Measurements from ENCODE around the gene BRDT.

Gene BRDT

DNA sequence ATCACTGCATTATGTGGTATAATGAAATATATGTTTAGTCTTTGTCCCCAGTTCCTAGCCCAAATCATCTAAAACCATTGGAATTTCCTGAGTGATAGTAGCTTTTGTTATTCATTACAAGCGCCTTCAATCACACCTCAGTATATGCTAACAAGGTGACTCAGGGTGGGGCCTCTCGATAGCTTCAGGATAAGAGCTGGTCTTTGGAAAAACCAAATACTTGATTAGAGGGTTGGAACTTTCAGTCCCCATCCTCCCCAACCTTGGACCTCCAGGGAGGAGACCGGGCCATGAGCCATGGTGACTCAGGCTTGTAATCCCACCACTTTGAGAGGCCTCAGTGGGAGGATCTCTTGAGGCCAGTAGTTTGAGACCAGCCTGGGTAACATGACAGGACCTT lies 5.1 kb upstream of the BRDT start:
- TF ChIP-seq, protein P1, sequence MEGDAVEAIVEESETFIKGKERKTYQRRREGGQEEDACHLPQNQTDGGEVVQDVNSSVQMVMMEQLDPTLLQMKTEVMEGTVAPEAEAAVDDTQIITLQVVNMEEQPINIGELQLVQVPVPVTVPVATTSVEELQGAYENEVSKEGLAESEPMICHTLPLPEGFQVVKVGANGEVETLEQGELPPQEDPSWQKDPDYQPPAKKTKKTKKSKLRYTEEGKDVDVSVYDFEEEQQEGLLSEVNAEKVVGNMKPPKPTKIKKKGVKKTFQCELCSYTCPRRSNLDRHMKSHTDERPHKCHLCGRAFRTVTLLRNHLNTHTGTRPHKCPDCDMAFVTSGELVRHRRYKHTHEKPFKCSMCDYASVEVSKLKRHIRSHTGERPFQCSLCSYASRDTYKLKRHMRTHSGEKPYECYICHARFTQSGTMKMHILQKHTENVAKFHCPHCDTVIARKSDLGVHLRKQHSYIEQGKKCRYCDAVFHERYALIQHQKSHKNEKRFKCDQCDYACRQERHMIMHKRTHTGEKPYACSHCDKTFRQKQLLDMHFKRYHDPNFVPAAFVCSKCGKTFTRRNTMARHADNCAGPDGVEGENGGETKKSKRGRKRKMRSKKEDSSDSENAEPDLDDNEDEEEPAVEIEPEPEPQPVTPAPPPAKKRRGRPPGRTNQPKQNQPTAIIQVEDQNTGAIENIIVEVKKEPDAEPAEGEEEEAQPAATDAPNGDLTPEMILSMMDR (IDR thresholded peaks at IDR 0.05; ENCODE audit: low read depth, low read length): no peak
- no peak for DNase-seq (ENCODE audit: extremely low read depth, low read depth)

DNA sequence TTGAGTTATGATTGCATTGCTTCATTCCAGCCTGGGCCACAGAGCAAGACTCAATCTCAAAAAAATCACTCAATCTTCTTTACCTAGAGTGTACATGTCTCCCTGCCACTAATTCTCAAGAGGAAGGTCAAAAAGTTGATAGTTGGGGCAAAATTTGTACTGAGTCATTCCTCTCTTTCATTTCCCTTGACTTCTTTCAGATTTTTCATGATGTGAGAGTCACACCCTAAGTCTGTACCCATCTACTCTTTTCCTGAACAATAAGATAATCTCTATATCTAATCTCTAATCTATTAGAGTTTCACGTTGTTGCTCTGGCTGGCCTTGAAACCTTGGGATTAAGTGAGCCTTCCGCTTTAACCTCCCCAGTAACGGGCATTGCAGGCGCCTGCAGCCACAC lies 1.1 kb upstream of the BRDT start:
- TF ChIP-seq, protein P1 (IDR thresholded peaks at IDR 0.05; ENCODE audit: low read depth, low read length): no peak
- no peak for DNase-seq (ENCODE audit: extremely low read depth, low read depth)

DNA sequence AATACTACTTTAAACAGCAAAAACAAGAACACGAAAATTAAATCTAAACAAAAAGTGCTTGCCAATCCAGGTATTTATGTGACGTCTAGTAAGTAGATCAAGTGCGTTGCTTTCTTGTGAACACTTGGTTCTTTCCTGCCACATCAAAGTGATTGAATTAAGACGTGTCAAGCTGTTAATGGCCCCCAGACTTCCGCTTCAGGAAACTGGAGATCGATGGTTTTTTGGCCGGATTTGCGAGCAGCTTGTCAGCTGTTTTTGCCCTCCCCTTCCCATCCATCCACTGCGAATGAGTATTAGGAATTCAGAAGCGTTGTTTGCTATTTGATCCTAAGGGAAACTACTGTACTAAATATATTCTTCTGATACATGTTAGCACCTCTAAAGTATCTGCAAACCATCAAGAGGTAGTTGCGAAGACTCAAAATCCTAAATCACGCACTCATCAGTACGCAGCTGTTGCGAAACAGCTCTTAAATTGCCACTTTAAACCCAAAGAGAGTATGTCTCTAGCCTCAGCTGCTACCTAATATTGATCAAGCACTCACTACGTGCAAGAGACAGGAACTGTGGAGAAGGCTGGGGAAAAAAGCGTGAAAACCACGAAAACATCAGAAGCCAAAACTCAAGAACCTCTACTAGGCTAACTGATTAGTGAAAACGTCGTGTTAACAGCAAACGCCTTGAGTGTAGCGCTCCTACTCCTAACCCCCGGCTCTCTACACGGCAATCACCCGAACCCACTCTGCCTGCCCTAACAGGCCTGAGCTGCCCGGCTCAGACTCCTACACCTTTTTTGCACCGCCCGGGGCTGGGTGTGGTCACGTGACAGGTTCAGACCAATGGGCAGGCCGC lies 473 bp upstream of the BRDT start:
- no peak for DNase-seq (ENCODE audit: extremely low read depth, low read depth)
- TF ChIP-seq, protein P1 (IDR thresholded peaks at IDR 0.05; ENCODE audit: low read depth, low read length): no peak

DNA sequence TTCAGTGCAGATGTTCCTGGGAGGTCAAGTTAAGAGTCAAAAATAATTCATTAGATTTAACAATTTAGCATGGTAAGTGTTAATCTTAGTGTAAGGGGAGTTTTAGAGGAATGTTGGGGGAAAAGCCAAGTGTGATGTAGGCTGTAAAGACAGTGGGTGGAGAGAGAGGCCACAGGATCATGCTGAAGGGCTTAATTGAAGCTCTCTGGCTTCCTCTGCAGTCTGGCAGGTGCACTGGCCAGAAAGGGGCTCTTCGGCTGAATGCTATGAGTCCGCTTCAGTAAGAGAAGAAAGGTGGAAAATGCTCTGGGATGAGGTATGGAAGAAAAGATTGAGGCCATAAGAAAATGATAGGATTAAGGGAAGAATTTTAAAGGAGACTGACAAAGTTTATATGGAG lies 3.0 kb downstream of the BRDT start:
- no peak for DNase-seq (ENCODE audit: extremely low read depth, low read depth)
- TF ChIP-seq, protein P1 (IDR thresholded peaks at IDR 0.05; ENCODE audit: low read depth, low read length): no peak

DNA sequence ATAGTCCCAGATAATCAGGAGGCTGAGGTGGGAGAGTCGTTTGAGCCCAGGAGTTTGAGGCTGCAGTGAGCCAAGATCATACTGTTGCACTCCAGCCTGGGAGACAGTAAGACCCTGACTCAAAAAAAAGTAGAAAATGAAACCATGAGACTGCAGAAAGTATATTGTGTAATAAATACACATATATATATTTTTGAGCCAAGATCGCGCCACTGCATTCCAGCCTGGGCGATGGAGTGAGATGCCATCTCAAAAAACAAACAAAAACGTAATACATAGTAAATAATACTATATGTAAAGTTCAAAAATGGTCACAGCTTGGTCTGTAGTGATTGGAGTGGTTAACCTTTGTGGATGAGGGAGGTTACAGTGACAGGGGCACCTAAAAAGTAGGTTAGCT lies 9.7 kb downstream of the BRDT start:
- no peak for DNase-seq (ENCODE audit: extremely low read depth, low read depth)
- TF ChIP-seq, protein P1 (IDR thresholded peaks at IDR 0.05; ENCODE audit: low read depth, low read length): no peak

DNA sequence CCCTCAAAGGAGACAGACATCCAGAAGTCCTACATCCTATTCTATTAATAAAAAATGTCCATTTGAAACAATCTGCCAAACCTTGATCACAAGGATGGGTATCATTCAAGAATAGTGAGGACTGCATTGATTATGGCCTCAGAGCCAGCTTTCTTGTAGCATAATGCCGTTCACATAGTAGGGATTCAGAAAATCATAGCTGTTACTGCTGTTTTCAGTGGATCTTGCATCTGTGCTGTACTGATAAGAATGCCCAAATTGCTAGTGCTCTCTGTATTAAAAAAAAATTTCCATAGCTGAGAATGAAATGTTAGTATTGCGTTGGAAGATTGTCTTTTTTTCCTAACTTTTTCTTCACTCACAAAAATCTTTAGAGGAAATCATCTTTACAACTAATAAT lies 19.1 kb downstream of the BRDT start:
- TF ChIP-seq, protein P1 (IDR thresholded peaks at IDR 0.05; ENCODE audit: low read depth, low read length): no peak
- DNase-seq (ENCODE audit: extremely low read depth, low read depth): no peak

DNA sequence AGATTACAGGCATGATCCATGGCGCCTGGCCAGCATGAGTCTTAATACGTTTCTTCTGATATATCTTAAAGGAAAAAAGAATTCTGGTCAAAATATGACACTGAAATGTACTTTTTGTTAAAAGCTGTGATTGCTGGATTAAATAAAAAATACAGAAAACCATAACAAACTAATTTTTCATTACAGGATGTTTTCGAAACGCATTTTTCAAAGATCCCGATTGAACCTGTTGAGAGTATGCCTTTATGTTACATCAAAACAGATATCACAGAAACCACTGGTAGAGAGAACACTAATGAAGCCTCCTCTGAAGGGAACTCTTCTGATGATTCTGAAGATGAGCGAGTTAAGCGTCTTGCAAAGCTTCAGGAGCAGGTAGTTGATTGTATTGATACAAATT lies 30.2 kb downstream of the BRDT start:
- no peak for DNase-seq (ENCODE audit: extremely low read depth, low read depth)
- TF ChIP-seq, protein P1 (IDR thresholded peaks at IDR 0.05; ENCODE audit: low read depth, low read length): no peak

All from AG09319 (cell line).